Retinal pigment epithelial cell (primary cell): ENCODE results near the gene CCDC97.
"Not testable (repeated sequence)": the region's sequence is repeated elsewhere in the genome, so short reads cannot be mapped to it uniquely, and the experiment has no call there.

ENCODE experiments used
- DNase-seq: peaks from one replicate; pipeline ENCODE4 v3.0.0-alpha.2; 2010; ENCODE audit warnings: low read depth
- H3K4me3 ChIP-seq: 2 replicates; pipeline ENCODE4 v1.5.1; 2011; ENCODE audit warnings: mild to moderate bottlenecking, low read length, control low read depth, moderate library complexity
- TF ChIP-seq, protein P1 (sequence below): conservative IDR thresholded peaks from 2 replicates; pipeline ENCODE4 v1.5.1; 2011; ENCODE audit warnings: low read depth, low read length, control low read depth, inconsistent platforms

CCDC97 gene

DNA sequence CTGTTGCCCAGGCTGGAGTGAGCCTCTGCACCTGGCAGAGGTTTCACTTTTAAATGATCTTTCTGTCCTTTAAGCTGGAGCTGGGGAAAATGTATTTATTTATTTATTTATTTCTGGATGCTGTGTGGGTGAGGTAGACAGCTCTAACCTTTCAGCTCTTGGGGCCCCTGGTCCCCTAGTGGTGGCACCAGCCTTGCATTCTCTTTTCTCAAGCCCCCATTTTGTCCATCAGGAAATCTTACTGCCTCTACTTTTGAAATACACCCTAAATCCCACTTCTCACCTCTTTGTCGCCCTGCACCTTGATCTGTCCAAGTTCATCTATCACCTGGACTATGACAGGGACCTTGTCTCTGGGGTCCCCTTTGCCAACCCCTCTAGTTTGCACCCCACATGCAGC, 56.1 kb downstream of the CCDC97 start:
- H3K4me3 ChIP-seq = no peak overlapping the region
- TF ChIP-seq, protein P1, sequence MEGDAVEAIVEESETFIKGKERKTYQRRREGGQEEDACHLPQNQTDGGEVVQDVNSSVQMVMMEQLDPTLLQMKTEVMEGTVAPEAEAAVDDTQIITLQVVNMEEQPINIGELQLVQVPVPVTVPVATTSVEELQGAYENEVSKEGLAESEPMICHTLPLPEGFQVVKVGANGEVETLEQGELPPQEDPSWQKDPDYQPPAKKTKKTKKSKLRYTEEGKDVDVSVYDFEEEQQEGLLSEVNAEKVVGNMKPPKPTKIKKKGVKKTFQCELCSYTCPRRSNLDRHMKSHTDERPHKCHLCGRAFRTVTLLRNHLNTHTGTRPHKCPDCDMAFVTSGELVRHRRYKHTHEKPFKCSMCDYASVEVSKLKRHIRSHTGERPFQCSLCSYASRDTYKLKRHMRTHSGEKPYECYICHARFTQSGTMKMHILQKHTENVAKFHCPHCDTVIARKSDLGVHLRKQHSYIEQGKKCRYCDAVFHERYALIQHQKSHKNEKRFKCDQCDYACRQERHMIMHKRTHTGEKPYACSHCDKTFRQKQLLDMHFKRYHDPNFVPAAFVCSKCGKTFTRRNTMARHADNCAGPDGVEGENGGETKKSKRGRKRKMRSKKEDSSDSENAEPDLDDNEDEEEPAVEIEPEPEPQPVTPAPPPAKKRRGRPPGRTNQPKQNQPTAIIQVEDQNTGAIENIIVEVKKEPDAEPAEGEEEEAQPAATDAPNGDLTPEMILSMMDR = peak; percentile 24
- DNase-seq = no peak

DNA sequence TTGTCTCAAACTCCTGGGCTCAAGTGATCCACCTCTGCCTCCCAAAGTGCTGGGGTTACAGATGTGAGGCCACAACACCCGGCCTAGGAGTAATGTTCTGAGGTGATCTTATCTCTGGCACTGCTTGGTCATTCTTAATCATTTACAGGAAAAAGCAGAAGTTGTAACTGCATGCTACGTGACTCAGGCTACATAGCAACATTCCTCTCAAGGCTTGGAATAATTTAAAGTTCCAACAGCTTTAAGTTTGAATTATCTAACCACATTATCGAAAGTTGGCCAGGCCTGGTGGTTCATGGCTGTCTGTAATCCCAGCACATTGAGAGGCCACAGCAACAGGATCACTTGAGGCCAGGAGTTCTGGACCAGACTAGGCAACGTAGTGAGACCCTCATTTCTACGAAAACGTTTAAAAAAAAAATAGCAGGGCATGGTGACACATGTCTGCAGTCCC, 57.9 kb downstream of the CCDC97 start:
- TF ChIP-seq, protein P1 = no peak

DNA sequence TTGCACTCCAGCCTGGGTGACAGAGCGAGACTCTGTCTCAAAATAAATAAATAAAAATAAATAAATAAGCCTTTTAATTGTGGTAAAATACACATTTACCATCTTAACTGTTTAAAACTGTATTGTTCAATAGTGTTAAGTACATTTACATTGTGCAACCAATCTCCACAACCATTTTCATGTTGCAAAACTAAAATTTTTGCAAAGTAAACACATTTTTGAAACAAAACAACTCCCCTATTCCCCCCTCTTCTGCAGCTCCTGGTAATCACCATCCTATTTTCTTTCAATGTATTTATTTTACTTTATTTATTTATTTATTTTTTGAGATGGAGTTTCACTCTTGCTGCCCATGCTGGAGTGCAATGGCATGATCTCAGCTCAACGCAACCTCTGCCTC, 59.8 kb downstream of the CCDC97 start:
- H3K4me3 ChIP-seq = no peak overlapping the region
- DNase-seq = no peak
- TF ChIP-seq, protein P1 = no peak

More for the DNA sequence above, 57.9 kb downstream of the CCDC97 start:
- DNase-seq = peak; percentile 79
- H3K4me3 ChIP-seq = no peak overlapping the region

DNA sequence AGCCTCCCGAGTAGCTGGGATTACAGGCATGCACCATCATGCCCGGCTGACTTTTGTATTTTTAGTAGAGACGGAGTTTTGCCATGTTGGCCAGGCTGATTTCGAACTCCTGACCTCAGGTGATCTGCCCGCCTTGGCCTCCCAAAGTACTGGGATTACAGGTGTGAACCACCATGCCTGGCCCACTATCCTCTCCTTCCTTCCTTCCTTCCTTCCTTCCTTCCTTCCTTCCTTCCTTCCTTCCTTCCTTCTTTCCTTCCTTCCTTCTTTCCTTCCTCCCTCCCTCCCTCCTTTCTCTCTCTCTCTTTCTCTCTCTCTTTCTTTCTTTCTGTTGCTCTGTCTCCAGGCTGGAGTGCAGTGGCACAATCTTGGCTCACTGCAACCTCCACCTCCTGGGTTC, 61.1 kb downstream of the CCDC97 start:
- DNase-seq, H3K4me3 ChIP-seq: not testable (repeated sequence)

DNA sequence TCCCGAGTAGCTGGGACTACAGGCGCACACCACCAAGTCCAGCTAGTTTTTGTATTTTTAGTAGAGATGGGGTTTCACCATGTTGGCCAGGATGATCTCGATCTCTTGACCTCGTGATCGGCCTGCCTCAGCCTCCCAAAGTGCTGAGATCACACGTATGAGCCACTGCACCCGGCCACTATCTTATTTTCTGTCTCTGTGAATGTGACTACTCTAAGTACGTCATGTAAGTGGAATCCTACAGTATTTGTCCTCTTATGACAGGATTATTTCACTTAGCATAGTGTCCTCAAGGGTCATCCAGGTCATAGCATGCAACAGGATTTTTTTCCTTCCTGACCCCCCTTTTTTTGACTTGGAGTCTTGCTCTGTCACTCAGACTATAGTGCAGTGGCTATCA, 61.6 kb downstream of the CCDC97 start:
- TF ChIP-seq, protein P1 = no peak
- DNase-seq = no peak
- H3K4me3 ChIP-seq = no peak overlapping the region

DNA sequence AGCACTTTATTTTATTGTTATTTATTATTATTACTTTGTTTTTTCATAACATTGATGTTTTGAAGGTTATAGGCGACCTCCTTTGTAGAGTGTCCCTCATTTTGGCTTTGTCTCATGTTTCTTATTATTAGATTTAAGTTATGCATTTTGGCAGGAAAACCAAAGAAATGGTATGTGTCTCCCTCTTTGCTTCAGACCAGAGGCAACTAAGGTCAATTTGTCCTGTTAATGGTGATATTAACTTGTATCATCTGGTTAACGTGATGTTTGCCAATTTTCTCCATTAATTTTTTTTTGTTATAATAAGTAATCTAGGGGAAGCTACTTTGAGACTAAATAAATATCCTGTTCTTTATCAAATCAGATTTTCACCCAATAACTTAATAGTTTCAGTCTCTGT, 62.5 kb downstream of the CCDC97 start:
- TF ChIP-seq, protein P1 = no peak
- DNase-seq = no peak
- H3K4me3 ChIP-seq = no peak overlapping the region

DNA sequence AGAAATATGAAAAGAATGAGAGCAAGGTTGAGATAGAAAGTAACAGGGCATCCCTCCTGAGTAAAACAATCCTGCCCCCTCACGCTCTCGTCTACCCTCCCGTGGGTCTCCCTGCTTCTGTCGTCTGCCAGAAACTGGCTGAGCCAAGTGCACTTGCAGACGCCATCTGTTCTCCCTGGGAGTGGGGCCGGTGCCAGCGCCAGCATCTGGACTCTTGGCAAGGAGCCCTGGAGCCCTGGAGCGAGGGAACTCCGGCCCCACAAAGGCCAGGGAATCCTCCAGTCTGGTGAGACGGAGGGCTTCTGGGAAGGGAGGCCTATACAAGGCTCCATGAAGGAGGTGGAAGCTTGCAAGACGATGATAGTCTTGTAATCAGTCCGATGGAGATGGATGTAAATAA, 64.0 kb downstream of the CCDC97 start:
- TF ChIP-seq, protein P1 = no peak
- peak; percentile 44 for DNase-seq
- no peak overlapping the region for H3K4me3 ChIP-seq
